Measurements from ENCODE around the gene SERPINB2. TPM values are rescaled to one million over a fixed set of nuclear protein-coding genes. Genes with fewer than 3 reads are reported as not detected.

Gene SERPINB2
- total RNA-seq, 1 experiment from 2014 or later: not detected

DNA sequence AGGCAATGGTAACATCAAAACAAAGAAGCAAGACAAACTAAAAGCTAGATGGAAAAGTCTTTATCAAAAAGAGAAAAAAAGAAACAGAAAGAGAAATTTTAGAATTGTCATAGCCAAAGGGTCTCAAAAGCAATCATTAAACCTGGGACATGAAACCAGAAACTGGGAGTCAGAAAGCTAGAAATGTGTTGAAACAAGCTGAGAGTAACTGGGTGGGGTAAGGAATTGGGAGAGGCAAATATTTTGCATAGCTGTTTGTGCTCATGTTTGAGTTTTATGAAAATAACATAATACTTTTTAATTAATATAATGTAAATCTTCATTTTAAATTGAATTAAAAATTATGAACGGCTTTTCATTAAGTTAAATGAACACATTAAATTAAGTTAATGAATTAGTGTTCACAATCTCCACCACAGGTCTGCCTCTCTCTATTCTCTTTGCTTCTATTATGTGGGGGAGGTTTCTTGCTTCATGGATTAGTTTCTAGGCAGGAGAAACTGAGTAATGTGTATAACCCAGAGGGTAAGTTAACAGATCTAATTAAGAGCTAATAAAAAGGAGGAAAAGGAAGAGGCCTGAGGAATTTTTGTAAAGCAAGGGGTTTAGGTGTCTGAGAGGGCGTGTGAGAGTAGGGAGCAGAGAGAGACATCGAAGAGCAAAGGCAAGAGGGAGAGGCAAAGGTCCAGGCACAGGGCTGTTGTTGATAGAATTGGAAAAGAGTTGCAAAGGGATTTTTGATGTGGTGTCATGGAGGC is 20.0 kb upstream of the SERPINB2 start:
- Mint-ChIP-seq H3K27ac (no peak overlapping the region), H3K36me3 (no peaks in the 10 kb centered on the region), H3K9me3 (no peaks in the 10 kb centered on the region), H3K4me3 (no peak overlapping the region), H3K4me1 (no peaks in the 10 kb centered on the region), H3K27me3 (ENCODE audit: low read depth) (no peaks in the 10 kb centered on the region)
- TF ChIP-seq NR3C1 (CRISPR knock-in tag; conservative IDR thresholded peaks at IDR 0.05; ENCODE audit: low read depth): no peak
- TF ChIP-seq, protein P1, sequence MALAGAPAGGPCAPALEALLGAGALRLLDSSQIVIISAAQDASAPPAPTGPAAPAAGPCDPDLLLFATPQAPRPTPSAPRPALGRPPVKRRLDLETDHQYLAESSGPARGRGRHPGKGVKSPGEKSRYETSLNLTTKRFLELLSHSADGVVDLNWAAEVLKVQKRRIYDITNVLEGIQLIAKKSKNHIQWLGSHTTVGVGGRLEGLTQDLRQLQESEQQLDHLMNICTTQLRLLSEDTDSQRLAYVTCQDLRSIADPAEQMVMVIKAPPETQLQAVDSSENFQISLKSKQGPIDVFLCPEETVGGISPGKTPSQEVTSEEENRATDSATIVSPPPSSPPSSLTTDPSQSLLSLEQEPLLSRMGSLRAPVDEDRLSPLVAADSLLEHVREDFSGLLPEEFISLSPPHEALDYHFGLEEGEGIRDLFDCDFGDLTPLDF (CRISPR knock-in tag; IDR thresholded peaks at IDR 0.05): no peak
- TF ChIP-seq JUN (CRISPR knock-in tag; IDR thresholded peaks at IDR 0.05): no peak
- TF ChIP-seq ESRRA (CRISPR knock-in tag; IDR thresholded peaks at IDR 0.05; ENCODE audit: borderline replicate concordance): no peak
- no peak for TF ChIP-seq ZNF263 (CRISPR knock-in tag; IDR thresholded peaks at IDR 0.05; ENCODE audit: low read depth)
- no peak for TF ChIP-seq GRHL2 (CRISPR knock-in tag; IDR thresholded peaks at IDR 0.05; ENCODE audit: insufficient replicate concordance, severe bottlenecking)
- TF ChIP-seq ZNF121 (CRISPR knock-in tag; IDR thresholded peaks at IDR 0.05): no peak
- no peak for TF ChIP-seq ZBTB21 (CRISPR knock-in tag; IDR thresholded peaks at IDR 0.05; ENCODE audit: borderline replicate concordance)
- TF ChIP-seq, protein P2, sequence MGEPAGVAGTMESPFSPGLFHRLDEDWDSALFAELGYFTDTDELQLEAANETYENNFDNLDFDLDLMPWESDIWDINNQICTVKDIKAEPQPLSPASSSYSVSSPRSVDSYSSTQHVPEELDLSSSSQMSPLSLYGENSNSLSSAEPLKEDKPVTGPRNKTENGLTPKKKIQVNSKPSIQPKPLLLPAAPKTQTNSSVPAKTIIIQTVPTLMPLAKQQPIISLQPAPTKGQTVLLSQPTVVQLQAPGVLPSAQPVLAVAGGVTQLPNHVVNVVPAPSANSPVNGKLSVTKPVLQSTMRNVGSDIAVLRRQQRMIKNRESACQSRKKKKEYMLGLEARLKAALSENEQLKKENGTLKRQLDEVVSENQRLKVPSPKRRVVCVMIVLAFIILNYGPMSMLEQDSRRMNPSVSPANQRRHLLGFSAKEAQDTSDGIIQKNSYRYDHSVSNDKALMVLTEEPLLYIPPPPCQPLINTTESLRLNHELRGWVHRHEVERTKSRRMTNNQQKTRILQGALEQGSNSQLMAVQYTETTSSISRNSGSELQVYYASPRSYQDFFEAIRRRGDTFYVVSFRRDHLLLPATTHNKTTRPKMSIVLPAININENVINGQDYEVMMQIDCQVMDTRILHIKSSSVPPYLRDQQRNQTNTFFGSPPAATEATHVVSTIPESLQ (CRISPR knock-in tag; IDR thresholded peaks at IDR 0.05): no peak
- TF ChIP-seq SOX15 (CRISPR knock-in tag; IDR thresholded peaks at IDR 0.05): no peak
- TF ChIP-seq, protein P3, sequence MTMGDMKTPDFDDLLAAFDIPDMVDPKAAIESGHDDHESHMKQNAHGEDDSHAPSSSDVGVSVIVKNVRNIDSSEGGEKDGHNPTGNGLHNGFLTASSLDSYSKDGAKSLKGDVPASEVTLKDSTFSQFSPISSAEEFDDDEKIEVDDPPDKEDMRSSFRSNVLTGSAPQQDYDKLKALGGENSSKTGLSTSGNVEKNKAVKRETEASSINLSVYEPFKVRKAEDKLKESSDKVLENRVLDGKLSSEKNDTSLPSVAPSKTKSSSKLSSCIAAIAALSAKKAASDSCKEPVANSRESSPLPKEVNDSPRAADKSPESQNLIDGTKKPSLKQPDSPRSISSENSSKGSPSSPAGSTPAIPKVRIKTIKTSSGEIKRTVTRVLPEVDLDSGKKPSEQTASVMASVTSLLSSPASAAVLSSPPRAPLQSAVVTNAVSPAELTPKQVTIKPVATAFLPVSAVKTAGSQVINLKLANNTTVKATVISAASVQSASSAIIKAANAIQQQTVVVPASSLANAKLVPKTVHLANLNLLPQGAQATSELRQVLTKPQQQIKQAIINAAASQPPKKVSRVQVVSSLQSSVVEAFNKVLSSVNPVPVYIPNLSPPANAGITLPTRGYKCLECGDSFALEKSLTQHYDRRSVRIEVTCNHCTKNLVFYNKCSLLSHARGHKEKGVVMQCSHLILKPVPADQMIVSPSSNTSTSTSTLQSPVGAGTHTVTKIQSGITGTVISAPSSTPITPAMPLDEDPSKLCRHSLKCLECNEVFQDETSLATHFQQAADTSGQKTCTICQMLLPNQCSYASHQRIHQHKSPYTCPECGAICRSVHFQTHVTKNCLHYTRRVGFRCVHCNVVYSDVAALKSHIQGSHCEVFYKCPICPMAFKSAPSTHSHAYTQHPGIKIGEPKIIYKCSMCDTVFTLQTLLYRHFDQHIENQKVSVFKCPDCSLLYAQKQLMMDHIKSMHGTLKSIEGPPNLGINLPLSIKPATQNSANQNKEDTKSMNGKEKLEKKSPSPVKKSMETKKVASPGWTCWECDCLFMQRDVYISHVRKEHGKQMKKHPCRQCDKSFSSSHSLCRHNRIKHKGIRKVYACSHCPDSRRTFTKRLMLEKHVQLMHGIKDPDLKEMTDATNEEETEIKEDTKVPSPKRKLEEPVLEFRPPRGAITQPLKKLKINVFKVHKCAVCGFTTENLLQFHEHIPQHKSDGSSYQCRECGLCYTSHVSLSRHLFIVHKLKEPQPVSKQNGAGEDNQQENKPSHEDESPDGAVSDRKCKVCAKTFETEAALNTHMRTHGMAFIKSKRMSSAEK (CRISPR knock-in tag; IDR thresholded peaks at IDR 0.05; ENCODE audit: borderline replicate concordance): no peak
- TF ChIP-seq PRRX2 (CRISPR knock-in tag; IDR thresholded peaks at IDR 0.05): no peak
- TF ChIP-seq CREM (CRISPR knock-in tag; IDR thresholded peaks at IDR 0.05): no peak
- DNase-seq (ENCODE audit: low spot score) (no peak), ATAC-seq (no peak)
- ChIA-PET POLR2A (no interaction called here), CTCF (interaction anchor here (1.2 to 1.9 kb wide), 2 partner anchors 69 to 127 kb away, joined by 4 read pairs; no protein-coding TSS in a partner anchor)

DNA sequence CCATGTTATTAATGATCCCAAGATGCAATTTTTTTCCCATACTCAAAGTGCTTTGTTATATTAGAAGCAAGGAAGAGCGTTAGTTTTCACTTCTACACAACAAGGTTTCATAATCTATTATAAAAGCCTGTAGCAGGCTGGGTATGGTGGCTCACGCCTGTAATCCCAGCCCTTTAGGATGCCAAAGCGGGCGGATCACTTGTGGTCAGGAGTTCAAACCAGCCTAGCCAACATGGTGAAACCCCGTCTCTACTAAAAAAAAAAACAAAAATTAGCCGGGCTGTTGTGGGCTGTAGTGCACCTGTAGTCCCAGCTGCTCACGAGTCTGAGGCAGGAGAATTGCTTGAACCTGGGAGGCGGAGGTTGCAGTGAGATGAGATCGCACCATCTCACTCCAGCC is 19.0 kb upstream of the SERPINB2 start:
- ChIA-PET CTCF (no interaction called here), POLR2A (no interaction called here)
- Mint-ChIP-seq H3K27ac (no peak overlapping the region), H3K4me3 (no peak overlapping the region), H3K9me3 (no peaks in the 10 kb centered on the region), H3K36me3 (no peaks in the 10 kb centered on the region), H3K27me3 (ENCODE audit: low read depth) (no peaks in the 10 kb centered on the region), H3K4me1 (no peaks in the 10 kb centered on the region)
- DNase-seq (ENCODE audit: low spot score) (no peak), ATAC-seq (no peak)
- no peak for TF ChIP-seq JAZF1 (CRISPR knock-in tag; IDR thresholded peaks at IDR 0.05)
- TF ChIP-seq, protein P4, sequence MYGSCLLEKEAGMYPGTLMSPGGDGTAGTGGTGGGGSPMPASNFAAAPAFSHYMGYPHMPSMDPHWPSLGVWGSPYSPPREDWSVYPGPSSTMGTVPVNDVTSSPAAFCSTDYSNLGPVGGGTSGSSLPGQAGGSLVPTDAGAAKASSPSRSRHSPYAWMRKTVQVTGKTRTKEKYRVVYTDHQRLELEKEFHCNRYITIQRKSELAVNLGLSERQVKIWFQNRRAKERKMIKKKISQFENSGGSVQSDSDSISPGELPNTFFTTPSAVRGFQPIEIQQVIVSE (CRISPR knock-in tag; IDR thresholded peaks at IDR 0.05; ENCODE audit: borderline replicate concordance): no peak
- no peak for TF ChIP-seq FOXK1 (CRISPR knock-in tag; IDR thresholded peaks at IDR 0.05)
- no peak for TF ChIP-seq NR2C2 (CRISPR knock-in tag; IDR thresholded peaks at IDR 0.05)
- TF ChIP-seq, protein P5, sequence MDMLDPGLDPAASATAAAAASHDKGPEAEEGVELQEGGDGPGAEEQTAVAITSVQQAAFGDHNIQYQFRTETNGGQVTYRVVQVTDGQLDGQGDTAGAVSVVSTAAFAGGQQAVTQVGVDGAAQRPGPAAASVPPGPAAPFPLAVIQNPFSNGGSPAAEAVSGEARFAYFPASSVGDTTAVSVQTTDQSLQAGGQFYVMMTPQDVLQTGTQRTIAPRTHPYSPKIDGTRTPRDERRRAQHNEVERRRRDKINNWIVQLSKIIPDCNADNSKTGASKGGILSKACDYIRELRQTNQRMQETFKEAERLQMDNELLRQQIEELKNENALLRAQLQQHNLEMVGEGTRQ (CRISPR knock-in tag; IDR thresholded peaks at IDR 0.05): no peak
- TF ChIP-seq RORB (CRISPR knock-in tag; IDR thresholded peaks at IDR 0.05): no peak
- TF ChIP-seq, protein P6, sequence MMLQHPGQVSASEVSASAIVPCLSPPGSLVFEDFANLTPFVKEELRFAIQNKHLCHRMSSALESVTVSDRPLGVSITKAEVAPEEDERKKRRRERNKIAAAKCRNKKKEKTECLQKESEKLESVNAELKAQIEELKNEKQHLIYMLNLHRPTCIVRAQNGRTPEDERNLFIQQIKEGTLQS (CRISPR knock-in tag; conservative IDR thresholded peaks at IDR 0.05): no peak
- no peak for TF ChIP-seq GRHL2 (CRISPR knock-in tag; IDR thresholded peaks at IDR 0.05; ENCODE audit: insufficient replicate concordance, severe bottlenecking)
- no peak for TF ChIP-seq SMAD3 (CRISPR knock-in tag; IDR thresholded peaks at IDR 0.05; ENCODE audit: borderline replicate concordance)
- TF ChIP-seq, protein P7, sequence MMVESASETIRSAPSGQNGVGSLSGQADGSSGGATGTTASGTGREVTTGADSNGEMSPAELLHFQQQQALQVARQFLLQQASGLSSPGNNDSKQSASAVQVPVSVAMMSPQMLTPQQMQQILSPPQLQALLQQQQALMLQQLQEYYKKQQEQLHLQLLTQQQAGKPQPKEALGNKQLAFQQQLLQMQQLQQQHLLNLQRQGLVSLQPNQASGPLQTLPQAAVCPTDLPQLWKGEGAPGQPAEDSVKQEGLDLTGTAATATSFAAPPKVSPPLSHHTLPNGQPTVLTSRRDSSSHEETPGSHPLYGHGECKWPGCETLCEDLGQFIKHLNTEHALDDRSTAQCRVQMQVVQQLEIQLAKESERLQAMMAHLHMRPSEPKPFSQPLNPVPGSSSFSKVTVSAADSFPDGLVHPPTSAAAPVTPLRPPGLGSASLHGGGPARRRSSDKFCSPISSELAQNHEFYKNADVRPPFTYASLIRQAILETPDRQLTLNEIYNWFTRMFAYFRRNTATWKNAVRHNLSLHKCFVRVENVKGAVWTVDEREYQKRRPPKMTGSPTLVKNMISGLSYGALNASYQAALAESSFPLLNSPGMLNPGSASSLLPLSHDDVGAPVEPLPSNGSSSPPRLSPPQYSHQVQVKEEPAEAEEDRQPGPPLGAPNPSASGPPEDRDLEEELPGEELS (CRISPR knock-in tag; IDR thresholded peaks at IDR 0.05): no peak
- TF ChIP-seq, protein P8, sequence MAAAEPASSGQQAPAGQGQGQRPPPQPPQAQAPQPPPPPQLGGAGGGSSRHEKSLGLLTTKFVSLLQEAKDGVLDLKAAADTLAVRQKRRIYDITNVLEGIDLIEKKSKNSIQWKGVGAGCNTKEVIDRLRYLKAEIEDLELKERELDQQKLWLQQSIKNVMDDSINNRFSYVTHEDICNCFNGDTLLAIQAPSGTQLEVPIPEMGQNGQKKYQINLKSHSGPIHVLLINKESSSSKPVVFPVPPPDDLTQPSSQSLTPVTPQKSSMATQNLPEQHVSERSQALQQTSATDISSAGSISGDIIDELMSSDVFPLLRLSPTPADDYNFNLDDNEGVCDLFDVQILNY (CRISPR knock-in tag; IDR thresholded peaks at IDR 0.05): no peak

Data from WTC11 (cell line).